Lung (tissue), 12 donors: ENCODE data around the gene ZNF462. TPM values are rescaled to one million over a fixed set of nuclear protein-coding genes. Genes with fewer than 3 reads are reported as not detected.
"Not testable (repeated sequence)": the region's sequence is repeated elsewhere in the genome, so short reads cannot be mapped to it uniquely, and the experiment has no call there.

ENCODE experiments used
- ATAC-seq: fragments of 200-7000 bp; cut with Tn5 transposase; one replicate; pipeline ENCODE4 v1.9.1; 2020; ENCODE audit warnings: moderate number of reproducible peaks; ENCODE audit not compliant: insufficient read depth, low FRiP score
- DNase-seq, 3 donors: peaks; one replicate each; pipeline ENCODE4 v3.0.0-alpha.2; 2013 to 2017
- H3K27ac ChIP-seq, 2 donors: one replicate each; pipeline ENCODE4 v1.5.1; 2013; ENCODE audit warnings: mild to moderate bottlenecking in 2 of 2, moderate library complexity in 2 of 2, control low read depth in 1 of 2, inconsistent platforms in 1 of 2, low read depth in 1 of 2, low read length in 1 of 2
- H3K27me3 ChIP-seq, 3 donors: one replicate each; pipeline ENCODE4 v1.5.1; 2013; ENCODE audit warnings: low read length in 2 of 3; ENCODE audit not compliant: control insufficient read depth in 3 of 3, insufficient read depth in 3 of 3
- H3K36me3 ChIP-seq, 4 donors: one replicate each; pipeline ENCODE4 v1.5.1; 2013; ENCODE audit warnings: low read length in 4 of 4, mild to moderate bottlenecking in 1 of 4, moderate library complexity in 1 of 4; ENCODE audit not compliant: control insufficient read depth in 4 of 4, insufficient read depth in 4 of 4
- H3K4me1 ChIP-seq, 5 donors: one replicate each; pipeline ENCODE4 v1.5.1; 2013; ENCODE audit warnings: low read length in 5 of 5, mild to moderate bottlenecking in 2 of 5, moderate library complexity in 1 of 5; ENCODE audit not compliant: control insufficient read depth in 5 of 5, insufficient read depth in 5 of 5
- H3K4me3 ChIP-seq: one replicate; pipeline ENCODE4 v1.5.1; 2013; ENCODE audit warnings: mild to moderate bottlenecking, control low read depth, moderate library complexity
- H3K9ac ChIP-seq, 2 donors: one replicate each; pipeline ENCODE4 v1.5.1; 2013; ENCODE audit warnings: low read length in 2 of 2, control low read depth in 1 of 2; ENCODE audit not compliant: insufficient read depth in 1 of 2
- H3K9me3 ChIP-seq, 4 donors: one replicate each; pipeline ENCODE4 v1.5.1; 2013; ENCODE audit warnings: low read length in 3 of 4, mild to moderate bottlenecking in 1 of 4, moderate library complexity in 1 of 4; ENCODE audit not compliant: control insufficient read depth in 4 of 4, insufficient read depth in 3 of 4
- CTCF ChIP-seq: IDR thresholded peaks from 2 replicates; pipeline ENCODE4 v1.5.1; 2012; ENCODE audit warnings: mild to moderate bottlenecking; ENCODE audit errors: control extremely low read depth, extremely low read depth
- WGBS, 2 donors: extraction: QIAGEN DNeasy Blood & Tissue Kit; methylation state at CpG; one replicate each; pipeline ENCODE4 v1.1.7; 2013; 5-methylcytosine and 5-hydroxymethylcytosine counted together
- polyA plus RNA-seq, 2 donors: library from polyadenylated mRNA; stranded (reverse); fragments of 200-250 nt; gene quantifications; one replicate each; pipeline ENCODE4 v1.2.1, GENCODE V29; 2013
- total RNA-seq, 2 donors: library from RNA; depleted of rRNA in 1 of 2; stranded (reverse); fragments of >200 nt in 1 of 2; gene quantifications; one replicate each; pipeline ENCODE4 v1.2.1, GENCODE V29; 2014 to 2021
- donor health status: control.
- donor health status: control.
- donor health status: Bipolar disorder and iron deficiency.
- donor health status: healthy.
- donor health status: DM: yes; HTN: yes; CAD: no.

The ZNF462 gene
- total and polyA plus RNA-seq, 4 donors, result 2.0 to 37.7 (median 19.5) TPM

- WGBS, 2 donors, result 97 to 99% methylated on average over 2 of the region's 2 CpGs
- DNase-seq (no peak), ATAC-seq (no peak)
- H3K4me3 ChIP-seq, result no peak overlapping the region
- TF ChIP-seq CTCF, result no peak
- no peak overlapping the region for H3K9ac ChIP-seq
- H3K27ac ChIP-seq, result no peak overlapping the region
- peaks cover 0 to 3% (median 0%) of the 10 kb centered on the region in 3 donors for H3K27me3 ChIP-seq
- H3K4me1 ChIP-seq, result no peaks in the 10 kb centered on the region
- H3K9me3 ChIP-seq, result no peaks in the 10 kb centered on the region
- H3K36me3 ChIP-seq, result no peaks in the 10 kb centered on the region
Measured at GRCh38 chr9:106835840-106836239, 27.1 kb upstream of the ZNF462 start.

GRCh38 chr9:106843371-106843770 lies 19.6 kb upstream of the ZNF462 start:
- peak in 2 of 3 donors; percentile 50 to 56 for DNase-seq
- Histone ChIP-seq H3K9ac (no peak overlapping the region), H3K4me1 (no peaks in the 10 kb centered on the region), H3K27ac (no peak overlapping the region), H3K36me3 (no peaks in the 10 kb centered on the region), H3K9me3 (no peaks in the 10 kb centered on the region), H3K4me3 (no peak overlapping the region), H3K27me3 (no peaks in the 10 kb centered on the region)
- TF ChIP-seq CTCF, result no peak
- 39 to 64% methylated on average over 1 of the region's 1 CpG for WGBS, 2 donors
- ATAC-seq, result no peak

GRCh38 chr9:106846307-106846706 lies 16.7 kb upstream of the ZNF462 start:
- H3K9me3 ChIP-seq, result no peaks in the 10 kb centered on the region
- no peak overlapping the region for H3K27ac ChIP-seq
- no peak for TF ChIP-seq CTCF
- 86 to 92% methylated on average over 1 of the region's 1 CpG for WGBS, 2 donors
- H3K4me1 ChIP-seq, result no peaks in the 10 kb centered on the region
- no peak overlapping the region for H3K9ac ChIP-seq
- H3K36me3 ChIP-seq, result no peaks in the 10 kb centered on the region
- ATAC-seq (no peak), DNase-seq (no peak)
- H3K27me3 ChIP-seq, result no peaks in the 10 kb centered on the region
- no peak overlapping the region for H3K4me3 ChIP-seq

GRCh38 chr9:106846857-106847256 lies 16.1 kb upstream of the ZNF462 start:
- no peak for DNase-seq
- no peaks in the 10 kb centered on the region for H3K27me3 ChIP-seq
- no peaks in the 10 kb centered on the region for H3K9me3 ChIP-seq
- ATAC-seq, result no peak
- no peak overlapping the region for H3K27ac ChIP-seq
- H3K4me1 ChIP-seq, result no peaks in the 10 kb centered on the region
- no peak overlapping the region for H3K4me3 ChIP-seq
- TF ChIP-seq CTCF, result no peak
- H3K9ac ChIP-seq, result no peak overlapping the region
- no peaks in the 10 kb centered on the region for H3K36me3 ChIP-seq
- WGBS, 2 donors, result 94 to 97% methylated on average over 2 of the region's 2 CpGs

- H3K9ac ChIP-seq, H3K27ac ChIP-seq, H3K36me3 ChIP-seq, DNase-seq, H3K9me3 ChIP-seq, H3K4me3 ChIP-seq, ATAC-seq, H3K27me3 ChIP-seq, H3K4me1 ChIP-seq: not testable (repeated sequence)
- WGBS, 2 donors, result 94 to 97% methylated on average over 8 of the region's 8 CpGs
Measured at GRCh38 chr9:106851640-106852039, 11.3 kb upstream of the ZNF462 start.
